HG03045 (cell line): Measurements from ENCODE around the gene MUC16.
"Not testable (repeated sequence)": the region's sequence is repeated elsewhere in the genome, so short reads cannot be mapped to it uniquely, and the experiment has no call there.

Experiments
- ATAC-seq: cut with Tn5 transposase; IDR thresholded peaks from one replicate; pipeline ENCODE4 v1.9.1; 2021; ENCODE audit warnings: mild to moderate bottlenecking, moderate library complexity; ENCODE audit not compliant: unreplicated experiment

Gene MUC16

DNA sequence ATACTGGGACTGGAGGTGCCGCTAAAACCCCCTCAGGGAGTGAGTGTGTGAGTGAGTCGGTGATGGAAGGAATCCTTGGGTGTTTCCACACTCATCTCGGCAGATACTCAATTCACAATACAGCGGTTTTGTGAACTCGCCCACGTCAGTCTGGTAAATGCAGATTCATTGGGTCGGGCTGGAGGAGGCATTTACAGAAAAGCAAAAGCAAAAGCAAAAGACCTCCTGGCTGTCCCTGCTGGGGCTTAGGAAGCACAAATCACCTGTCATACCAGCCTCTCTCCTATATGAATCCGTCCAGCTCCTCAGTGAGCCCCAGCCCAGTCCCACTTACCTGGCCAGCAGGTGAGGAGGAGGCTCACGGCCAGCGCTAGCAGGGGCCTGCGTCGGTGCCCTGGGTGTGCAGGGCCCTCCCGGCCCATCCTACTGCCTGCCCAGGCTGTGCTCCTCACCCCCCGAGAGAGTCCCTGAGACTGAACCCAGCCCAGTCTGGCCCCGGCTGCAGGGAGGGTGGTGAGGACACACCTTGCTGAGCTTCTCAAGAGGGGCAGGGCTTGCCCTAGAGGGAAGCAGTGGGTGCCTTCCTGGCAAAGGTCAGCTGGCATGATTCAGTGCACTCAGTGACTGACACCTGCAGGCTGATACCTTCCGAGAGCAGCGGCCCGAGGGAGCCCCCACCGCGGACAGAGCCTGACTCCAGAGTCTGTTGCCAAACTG is at the start of gene MUC16:
Gene MUC16, minus strand, starts transcription at position 475 of the 717 bp plus-strand sequence.
- ATAC-seq: no peak

GRCh38 chr19:9058905-9059667 is 48.9 kb upstream of the MUC16 start:
- no peak for ATAC-seq

DNA sequence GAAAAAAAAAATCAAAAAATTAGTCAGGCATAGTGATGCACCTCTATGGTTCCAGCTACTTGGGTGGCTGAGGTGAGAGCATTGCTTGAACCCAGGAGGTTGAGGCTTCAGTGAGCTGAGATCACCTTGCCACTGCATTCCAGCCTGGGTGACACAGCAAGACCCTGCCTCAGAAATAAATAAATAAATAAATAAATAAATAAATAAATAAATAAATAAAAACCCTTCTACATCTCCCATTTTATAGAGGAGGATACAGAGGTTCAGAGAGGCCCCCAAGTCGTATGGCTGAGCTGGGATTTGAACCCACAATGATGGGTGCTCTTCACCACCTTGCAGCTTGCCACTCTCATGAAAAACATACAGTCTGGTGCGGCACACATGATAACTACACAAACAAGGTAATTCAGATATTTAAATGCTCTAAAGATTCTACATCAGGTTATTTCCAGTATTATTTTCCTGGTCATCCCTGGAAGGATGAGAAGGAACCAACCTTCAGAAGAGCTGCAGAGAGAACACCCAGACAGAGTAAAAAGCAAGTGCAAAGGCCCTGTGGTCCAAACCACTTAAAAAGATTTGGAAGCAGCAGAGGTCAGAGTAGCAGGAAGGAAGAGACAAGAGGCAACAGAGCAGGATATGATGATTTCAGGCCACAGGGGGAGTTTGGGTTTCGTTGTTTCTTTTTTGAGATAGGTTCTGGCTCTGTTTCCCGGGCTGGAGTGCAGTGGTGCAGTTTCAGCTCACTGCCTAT is 47.5 kb upstream of the MUC16 start:
- no peak for ATAC-seq

GRCh38 chr19:9056131-9056530 is 45.9 kb upstream of the MUC16 start:
- not testable (repeated sequence) for ATAC-seq

DNA sequence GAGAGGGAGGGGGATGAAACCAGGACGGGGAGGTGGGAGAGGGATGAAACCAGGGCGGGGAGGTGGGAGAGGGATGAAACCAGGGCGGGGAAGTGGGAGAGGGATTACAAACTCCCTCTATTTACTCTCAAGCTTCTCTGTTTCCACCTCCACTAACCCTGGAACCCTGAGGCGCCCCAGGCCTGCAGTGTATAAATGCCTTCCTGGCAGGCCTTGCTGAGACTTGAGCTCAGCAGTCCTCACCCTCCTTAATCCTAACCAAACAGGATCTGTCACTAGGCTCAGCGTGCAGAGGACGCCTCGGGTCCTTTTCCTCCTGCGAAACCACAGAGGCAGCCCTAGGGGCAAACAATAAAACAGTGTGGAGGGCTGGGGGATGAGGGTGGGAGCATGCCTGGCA is 44.6 kb upstream of the MUC16 start:
- no peak for ATAC-seq

DNA sequence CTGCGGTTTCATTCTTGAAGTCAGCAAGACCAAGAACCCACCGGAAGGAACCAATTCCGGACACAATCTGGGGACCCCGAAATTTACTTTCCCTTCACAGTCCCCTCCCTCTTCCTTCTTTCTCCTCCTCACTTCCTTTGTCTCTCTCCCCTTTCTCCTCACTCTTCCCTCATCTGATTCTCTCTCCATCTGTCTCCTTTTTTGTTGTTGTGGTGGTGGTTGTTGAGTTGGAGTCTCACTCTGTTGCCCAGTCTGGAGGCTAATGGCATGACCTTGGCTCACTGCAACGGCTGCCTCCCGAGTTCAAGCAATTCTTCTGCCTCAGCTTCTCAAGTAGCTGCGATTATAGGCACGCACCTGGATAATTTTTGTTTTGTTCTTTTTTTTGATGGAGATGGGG is 44.0 kb upstream of the MUC16 start:
- no peak for ATAC-seq

- ATAC-seq: not testable (repeated sequence)
Observed at GRCh38 chr19:9053674-9054073, 43.5 kb upstream of the MUC16 start.

- no peak for ATAC-seq
Observed at GRCh38 chr19:9052894-9053293, 42.7 kb upstream of the MUC16 start.

- no peak for ATAC-seq
Observed at GRCh38 chr19:9046694-9047093, 36.5 kb upstream of the MUC16 start.

DNA sequence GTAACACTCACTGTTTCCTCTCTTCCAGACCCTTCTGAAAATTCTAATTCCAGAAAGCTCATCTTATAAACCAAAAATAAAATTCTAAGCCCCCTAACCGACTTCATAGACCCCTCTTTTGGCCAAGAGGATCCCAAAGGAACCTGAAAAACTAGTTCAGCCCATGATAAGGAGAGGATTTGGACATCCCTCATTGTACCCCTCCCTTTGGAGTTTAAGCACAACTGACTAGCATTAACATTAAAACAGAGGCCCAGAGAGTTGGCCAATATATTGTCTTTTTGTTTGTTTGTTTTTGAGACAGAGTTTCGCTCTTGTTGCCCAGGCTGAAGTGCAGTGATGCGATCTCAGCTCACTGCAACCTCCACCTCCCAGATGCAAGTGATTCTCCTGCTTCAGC is 34.2 kb upstream of the MUC16 start:
- ATAC-seq: no peak

DNA sequence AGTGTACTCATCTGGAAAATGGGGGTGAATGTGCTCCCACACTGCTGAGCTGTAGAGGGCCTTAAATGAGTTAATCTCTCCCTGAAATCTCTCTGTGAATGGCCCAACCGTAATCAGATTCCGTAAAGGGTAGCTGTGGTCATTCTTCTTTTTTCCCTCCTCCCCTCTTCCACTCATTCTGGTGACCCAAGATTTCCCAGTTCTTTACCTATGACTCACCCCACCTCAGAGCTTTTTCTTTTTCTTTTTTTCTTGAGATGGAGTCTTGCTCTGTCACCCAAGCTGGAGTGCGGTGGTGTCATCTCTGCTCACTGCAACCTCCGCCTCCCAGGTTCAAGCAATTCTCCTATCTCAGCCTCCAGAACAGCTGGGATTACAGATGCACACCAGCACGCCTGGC is 33.3 kb upstream of the MUC16 start:
- ATAC-seq: no peak

DNA sequence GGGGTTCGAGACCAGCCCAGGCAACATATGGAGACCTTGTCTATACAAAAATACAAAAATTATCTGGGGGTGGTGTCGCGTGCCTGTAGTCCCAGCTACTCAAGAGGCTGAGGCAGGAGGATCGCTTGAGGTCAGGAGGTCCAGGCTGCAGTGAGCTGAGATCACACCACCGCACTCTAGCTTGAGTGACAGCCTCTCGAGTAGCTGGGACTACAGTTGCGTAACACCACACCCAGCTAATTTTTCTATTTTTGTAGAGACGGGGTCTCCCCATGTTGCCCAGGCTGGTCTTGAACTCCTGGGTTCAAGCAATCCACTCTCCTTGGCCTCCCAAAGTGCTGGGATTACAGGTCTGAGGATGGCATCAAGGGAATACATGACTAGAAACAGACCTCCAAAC is 30.8 kb upstream of the MUC16 start:
- no peak for ATAC-seq

GRCh38 chr19:9040131-9040530 is 29.9 kb upstream of the MUC16 start:
- ATAC-seq: no peak

GRCh38 chr19:9039728-9040127 is 29.5 kb upstream of the MUC16 start:
- ATAC-seq: no peak

GRCh38 chr19:9037400-9038062 is 27.3 kb upstream of the MUC16 start:
- no peak for ATAC-seq

DNA sequence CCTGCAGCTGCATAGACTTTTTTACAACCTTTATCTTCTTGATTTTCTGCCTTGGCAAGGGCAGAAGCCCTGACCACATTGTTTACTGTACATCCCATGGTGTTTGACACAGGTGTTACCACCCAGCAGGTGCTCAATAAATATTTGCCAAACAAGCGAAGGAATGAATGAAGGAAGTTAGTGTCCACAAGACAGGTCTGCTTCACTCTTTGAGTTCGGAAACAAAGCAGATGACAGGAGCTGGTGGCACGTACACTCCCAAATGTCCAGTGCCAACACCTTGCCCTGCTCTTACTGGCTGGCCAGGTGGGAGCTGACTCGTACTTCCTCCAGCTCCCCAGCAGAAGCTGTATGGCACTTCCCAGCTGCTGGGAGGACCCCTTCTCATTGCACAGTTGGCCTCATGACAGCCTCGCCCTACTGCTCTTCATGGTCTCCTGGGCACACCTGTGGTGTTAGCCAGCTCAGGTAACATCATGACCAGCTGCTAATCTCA is 22.0 kb upstream of the MUC16 start:
- ATAC-seq: no peak

GRCh38 chr19:9018163-9018875 is 8.1 kb upstream of the MUC16 start:
- no peak for ATAC-seq

- ATAC-seq: no peak
Observed at GRCh38 chr19:9014803-9015202, 4.6 kb upstream of the MUC16 start.

GRCh38 chr19:9013988-9014387 is 3.8 kb upstream of the MUC16 start:
- ATAC-seq: no peak

DNA sequence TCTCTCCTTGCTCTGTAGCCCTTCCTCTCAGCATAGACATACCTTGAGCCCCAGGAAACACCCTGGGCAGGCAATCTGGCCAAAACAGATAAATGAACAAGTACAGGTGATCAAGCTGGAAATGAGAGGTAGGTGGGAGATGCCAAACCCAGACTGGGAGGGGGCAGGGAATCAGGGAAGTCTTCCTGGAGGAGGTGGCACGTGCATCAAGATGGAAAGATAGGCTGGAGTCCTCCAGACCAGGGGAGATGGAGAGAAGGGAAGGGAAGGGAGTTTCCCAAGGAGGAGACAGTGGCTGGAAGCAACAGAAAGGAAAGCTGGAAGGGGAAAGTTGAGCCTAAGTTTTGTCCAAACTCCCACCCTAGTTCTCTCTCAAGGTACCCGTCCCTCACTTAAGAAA is 1.7 kb upstream of the MUC16 start:
- ATAC-seq: no peak
